Panc1 (cell line): ENCODE results near the gene TVP23A.
"Not testable (repeated sequence)": the region's sequence is repeated elsewhere in the genome, so short reads cannot be mapped to it uniquely, and the experiment has no call there.

Experiments
- CTCF ChIP-seq: fragments of 450-650 bp; IDR thresholded peaks from 2 replicates; pipeline ENCODE4 v1.5.1; 2017; ENCODE audit warnings: mild to moderate bottlenecking
- POLR2AphosphoS5 ChIP-seq: IDR thresholded peaks from 2 replicates; pipeline ENCODE4 v1.6.1; 2012; ENCODE audit warnings: mild to moderate bottlenecking, low read depth, low read length, moderate library complexity
- SIN3A ChIP-seq: IDR thresholded peaks from 2 replicates; pipeline ENCODE4 v1.6.1; 2012; ENCODE audit warnings: low read depth, mild to moderate bottlenecking, low read length, moderate library complexity, borderline replicate concordance; ENCODE audit not compliant: insufficient read depth
- TF ChIP-seq, protein P1 (sequence below), 2 experiments: IDR thresholded peaks; 2 replicates each; pipeline ENCODE4 v1.6.1; 2011 to 2012; ENCODE audit warnings: low read depth in 2 of 2, control low read depth in 1 of 2, low read length in 1 of 2, mild to moderate bottlenecking in 1 of 2, moderate library complexity in 1 of 2; ENCODE audit not compliant: insufficient read depth in 1 of 2

DNA sequence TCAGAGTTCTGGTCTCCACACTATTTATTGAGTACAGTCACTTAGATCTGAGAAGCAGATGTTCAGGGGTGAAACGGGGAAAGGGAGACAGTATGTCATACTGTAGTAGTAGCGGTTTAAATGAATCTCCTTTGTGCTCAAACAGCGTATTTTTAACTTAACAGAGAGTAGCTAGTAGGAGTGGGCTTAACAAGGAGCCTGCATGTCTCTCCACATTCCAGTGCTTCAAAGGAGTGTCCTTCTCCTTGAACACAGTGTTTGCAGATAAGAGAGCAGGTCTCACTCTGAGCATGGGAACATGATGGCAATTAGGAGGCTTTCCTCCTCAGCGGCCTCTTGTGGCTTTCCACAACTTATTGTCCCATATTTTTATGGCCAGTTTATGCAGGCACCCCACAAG is 30.0 kb downstream of the TVP23A start:
- not testable (repeated sequence) for TF ChIP-seq CTCF, SIN3A, POLR2AphosphoS5
- TF ChIP-seq, protein P1, sequence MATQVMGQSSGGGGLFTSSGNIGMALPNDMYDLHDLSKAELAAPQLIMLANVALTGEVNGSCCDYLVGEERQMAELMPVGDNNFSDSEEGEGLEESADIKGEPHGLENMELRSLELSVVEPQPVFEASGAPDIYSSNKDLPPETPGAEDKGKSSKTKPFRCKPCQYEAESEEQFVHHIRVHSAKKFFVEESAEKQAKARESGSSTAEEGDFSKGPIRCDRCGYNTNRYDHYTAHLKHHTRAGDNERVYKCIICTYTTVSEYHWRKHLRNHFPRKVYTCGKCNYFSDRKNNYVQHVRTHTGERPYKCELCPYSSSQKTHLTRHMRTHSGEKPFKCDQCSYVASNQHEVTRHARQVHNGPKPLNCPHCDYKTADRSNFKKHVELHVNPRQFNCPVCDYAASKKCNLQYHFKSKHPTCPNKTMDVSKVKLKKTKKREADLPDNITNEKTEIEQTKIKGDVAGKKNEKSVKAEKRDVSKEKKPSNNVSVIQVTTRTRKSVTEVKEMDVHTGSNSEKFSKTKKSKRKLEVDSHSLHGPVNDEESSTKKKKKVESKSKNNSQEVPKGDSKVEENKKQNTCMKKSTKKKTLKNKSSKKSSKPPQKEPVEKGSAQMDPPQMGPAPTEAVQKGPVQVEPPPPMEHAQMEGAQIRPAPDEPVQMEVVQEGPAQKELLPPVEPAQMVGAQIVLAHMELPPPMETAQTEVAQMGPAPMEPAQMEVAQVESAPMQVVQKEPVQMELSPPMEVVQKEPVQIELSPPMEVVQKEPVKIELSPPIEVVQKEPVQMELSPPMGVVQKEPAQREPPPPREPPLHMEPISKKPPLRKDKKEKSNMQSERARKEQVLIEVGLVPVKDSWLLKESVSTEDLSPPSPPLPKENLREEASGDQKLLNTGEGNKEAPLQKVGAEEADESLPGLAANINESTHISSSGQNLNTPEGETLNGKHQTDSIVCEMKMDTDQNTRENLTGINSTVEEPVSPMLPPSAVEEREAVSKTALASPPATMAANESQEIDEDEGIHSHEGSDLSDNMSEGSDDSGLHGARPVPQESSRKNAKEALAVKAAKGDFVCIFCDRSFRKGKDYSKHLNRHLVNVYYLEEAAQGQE (IDR thresholded peaks at IDR 0.05; ENCODE audit: insufficient read depth in 1 of 2, low read depth in 2 of 2, low read length in 1 of 2) = not testable (repeated sequence)
